Mesendoderm (in vitro differentiated cells): ENCODE results near the gene SLC25A6.
"Not testable (repeated sequence)": the region's sequence is repeated elsewhere in the genome, so short reads cannot be mapped to it uniquely, and the experiment has no call there.

Experiments
- DNase-seq: peaks from one replicate; pipeline ENCODE4 v3.0.0; 2013
- H2AK5ac ChIP-seq: 2 replicates; pipeline ENCODE4 v1.6.1; 2013; ENCODE audit warnings: low read length, inconsistent platforms
- H2BK120ac ChIP-seq: 2 replicates; pipeline ENCODE4 v1.6.1; 2013; ENCODE audit warnings: low read depth, mild to moderate bottlenecking, low read length, moderate library complexity, mixed read lengths
- H2BK15ac ChIP-seq: replicated peaks from 2 replicates; pipeline ENCODE4 v1.6.1; 2013; ENCODE audit warnings: low read depth, mild to moderate bottlenecking, moderate library complexity
- H2BK5ac ChIP-seq: 2 replicates; pipeline ENCODE4 v1.6.1; 2013; ENCODE audit warnings: low read length, inconsistent platforms
- H3K18ac ChIP-seq: 2 replicates; pipeline ENCODE4 v1.6.1; 2013; ENCODE audit warnings: mild to moderate bottlenecking, low read length, mixed read lengths
- H3K23ac ChIP-seq: one replicate; pipeline ENCODE4 v1.6.1; 2013; ENCODE audit warnings: low read length
- H3K27ac ChIP-seq: 2 replicates; pipeline ENCODE4 v1.5.1; 2013; ENCODE audit warnings: low read depth, mild to moderate bottlenecking, inconsistent platforms, low read length, moderate library complexity
- H3K27me3 ChIP-seq: 2 replicates; pipeline ENCODE4 v1.6.1; 2013; ENCODE audit warnings: low read length, control low read depth, mild to moderate bottlenecking, inconsistent platforms; ENCODE audit not compliant: insufficient read depth, poor library complexity
- H3K36me3 ChIP-seq: 2 replicates; pipeline ENCODE4 v1.6.1; 2013; ENCODE audit warnings: low read length, inconsistent platforms; ENCODE audit not compliant: control insufficient read depth, insufficient read depth
- H3K4ac ChIP-seq: one replicate; pipeline ENCODE4 v1.6.1; 2013; ENCODE audit warnings: low read depth, mild to moderate bottlenecking, low read length, moderate library complexity
- H3K4me1 ChIP-seq: 2 replicates; pipeline ENCODE4 v1.6.1; 2013; ENCODE audit warnings: low read depth, low read length, inconsistent platforms; ENCODE audit not compliant: control insufficient read depth
- H3K4me2 ChIP-seq: 2 replicates; pipeline ENCODE4 v1.6.1; 2013; ENCODE audit warnings: low read length
- H3K4me3 ChIP-seq: 2 replicates; pipeline ENCODE4 v1.5.1; 2013; ENCODE audit warnings: mild to moderate bottlenecking, low read length
- H3K56ac ChIP-seq: one replicate; pipeline ENCODE4 v1.6.1; 2013; ENCODE audit warnings: low read length
- H3K79me1 ChIP-seq: 2 replicates; pipeline ENCODE4 v1.6.1; 2013; ENCODE audit warnings: low read length, inconsistent platforms
- H3K79me2 ChIP-seq: 2 replicates; pipeline ENCODE4 v1.6.1; 2013; ENCODE audit warnings: mild to moderate bottlenecking, low read length; ENCODE audit not compliant: control insufficient read depth, insufficient read depth
- H3K9ac ChIP-seq: 2 replicates; pipeline ENCODE4 v1.6.1; 2013; ENCODE audit warnings: low read length, inconsistent platforms
- H4K5ac ChIP-seq: one replicate; pipeline ENCODE4 v1.6.1; 2013; ENCODE audit warnings: low read length
- H4K8ac ChIP-seq: one replicate; pipeline ENCODE4 v1.6.1; 2013; ENCODE audit warnings: low read depth, mild to moderate bottlenecking, control low read depth, low read length, moderate library complexity
- WGBS: extraction: QIAGEN DNeasy Blood & Tissue Kit; methylation state at CpG from one replicate; pipeline ENCODE4 v1.1.7; 2013; ENCODE audit warnings: low lambda C conversion rate, missing lambda C conversion rate; ENCODE audit not compliant: insufficient coverage; ENCODE audit errors: extremely low coverage; 5-methylcytosine and 5-hydroxymethylcytosine counted together

Gene SLC25A6

DNA sequence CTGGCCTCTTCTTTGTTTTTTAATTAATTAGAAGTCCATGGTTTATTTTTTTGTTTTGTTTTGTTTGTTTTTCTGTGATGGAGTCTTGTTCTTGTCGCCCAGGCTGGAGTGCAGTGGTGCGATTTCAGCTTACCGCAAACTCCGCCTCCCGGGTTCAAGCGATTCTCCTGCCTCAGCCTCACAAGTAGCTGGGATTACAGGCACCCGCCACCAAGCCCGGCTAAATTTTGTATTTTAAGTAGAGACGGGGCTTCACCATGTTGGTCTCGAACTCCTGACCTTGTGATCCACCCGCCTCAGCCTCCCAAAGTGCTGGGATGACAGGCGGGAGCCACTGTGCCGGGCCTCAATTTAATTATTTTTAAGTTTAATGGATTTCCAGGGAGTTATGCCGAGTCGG is 42.3 kb downstream of the SLC25A6 start:
- H2BK5ac ChIP-seq, H3K79me1 ChIP-seq, H4K5ac ChIP-seq, H3K27me3 ChIP-seq, H2AK5ac ChIP-seq, H3K79me2 ChIP-seq, H3K56ac ChIP-seq, H3K4ac ChIP-seq, H2BK120ac ChIP-seq, H3K9ac ChIP-seq, H3K18ac ChIP-seq, H3K4me2 ChIP-seq, DNase-seq, H3K36me3 ChIP-seq, H2BK15ac ChIP-seq, H3K4me1 ChIP-seq, H3K23ac ChIP-seq, H4K8ac ChIP-seq, H3K4me3 ChIP-seq, H3K27ac ChIP-seq: not testable (repeated sequence)
- no CpG with 5 or more reads among the region's 15 CpGs for WGBS

DNA sequence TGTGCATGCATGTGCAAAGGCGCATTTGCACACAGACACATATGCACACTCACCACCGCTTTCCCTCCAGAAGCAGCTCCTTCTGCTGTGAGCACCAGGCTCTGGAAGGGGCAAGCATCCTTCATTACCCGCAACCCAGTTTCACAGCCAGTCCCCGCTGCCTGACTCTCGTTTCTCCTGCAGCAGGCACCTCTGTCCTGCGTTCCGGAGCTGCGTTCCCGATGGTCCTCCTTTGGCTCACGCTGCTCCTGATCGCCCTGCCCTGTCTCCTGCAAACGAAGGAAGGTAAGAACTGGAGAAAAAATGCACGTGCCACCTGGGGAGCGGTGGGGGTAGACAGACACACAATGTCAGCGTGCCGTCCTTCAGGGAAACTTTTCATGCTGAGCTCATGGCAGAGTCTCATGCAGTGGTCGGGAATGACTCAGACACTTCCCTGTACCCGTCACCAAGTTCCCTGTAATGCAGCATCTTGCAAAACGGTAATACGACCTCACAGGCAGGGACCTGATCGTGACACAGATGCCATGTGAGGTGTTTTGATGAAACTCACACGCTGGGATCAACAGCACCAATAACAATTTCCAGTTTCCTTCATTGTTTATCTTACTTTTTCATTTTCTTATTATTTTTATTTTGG is 50.2 kb downstream of the SLC25A6 start:
- Histone ChIP-seq H3K4me3 (no peak overlapping the region), H3K27ac (no peak overlapping the region), H2AK5ac (no peak overlapping the region), H4K8ac (no peak overlapping the region), H2BK15ac (no peak overlapping the region), H3K9ac (no peak overlapping the region), H3K79me2 (no peaks in the 10 kb centered on the region), H3K4ac (no peak overlapping the region), H2BK5ac (no peak overlapping the region), H3K18ac (no peak overlapping the region), H3K36me3 (no peaks in the 10 kb centered on the region), H3K23ac (no peak overlapping the region), H2BK120ac (no peak overlapping the region), H3K4me2 (no peak overlapping the region), H3K27me3 (no peaks in the 10 kb centered on the region), H3K4me1 (no peaks in the 10 kb centered on the region), H4K5ac (no peak overlapping the region), H3K79me1 (no peaks in the 10 kb centered on the region), H3K56ac (no peak overlapping the region)
- no CpG with 5 or more reads among the region's 22 CpGs for WGBS
- no peak for DNase-seq

DNA sequence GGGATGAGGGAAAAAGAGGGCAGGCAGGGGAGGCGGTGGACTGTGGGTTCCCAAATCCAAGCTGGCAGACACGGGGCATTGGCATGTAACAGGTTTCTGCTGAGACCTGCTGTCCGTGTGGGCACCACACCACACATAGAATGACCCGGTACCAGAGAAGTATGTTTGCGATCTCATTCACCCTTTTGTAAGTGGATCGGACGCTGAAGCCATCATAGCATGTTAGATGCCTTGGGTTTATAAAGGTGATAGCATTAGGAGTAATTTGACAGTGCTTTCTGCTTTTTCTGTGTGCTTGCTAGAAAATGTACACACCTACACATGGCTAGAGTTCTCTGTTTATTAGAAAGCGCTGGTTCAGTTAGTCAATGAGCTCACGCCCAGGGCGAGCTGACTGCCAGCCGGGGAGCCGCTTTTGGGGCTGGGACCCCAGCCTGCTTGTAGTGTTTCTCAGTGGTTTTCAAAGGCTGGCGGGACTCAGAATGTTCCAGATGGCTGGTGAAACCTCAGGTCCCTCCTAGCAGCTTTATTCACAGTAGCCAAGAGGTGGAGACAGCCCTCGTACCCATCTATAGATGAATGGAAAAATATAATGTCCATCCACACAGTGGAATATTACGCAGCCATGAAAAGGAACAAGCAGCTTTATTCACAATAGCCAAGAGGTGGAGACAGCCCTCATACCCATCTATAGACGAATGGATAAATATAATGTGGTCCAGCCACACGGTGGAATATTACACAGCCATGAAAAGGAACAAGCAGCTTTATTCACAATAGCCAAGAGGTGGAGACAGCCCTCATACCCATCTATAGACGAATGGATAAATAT is 54.7 kb downstream of the SLC25A6 start:
- Histone ChIP-seq H3K18ac (no peak overlapping the region), H3K36me3 (no peaks in the 10 kb centered on the region), H3K4me2 (no peak overlapping the region), H3K4ac (no peak overlapping the region), H4K8ac (no peak overlapping the region), H2BK120ac (no peak overlapping the region), H3K56ac (no peak overlapping the region), H2BK15ac (no peak overlapping the region), H3K9ac (no peak overlapping the region), H2BK5ac (no peak overlapping the region), H2AK5ac (no peak overlapping the region), H3K79me1 (no peaks in the 10 kb centered on the region), H3K27ac (no peak overlapping the region), H4K5ac (no peak overlapping the region), H3K27me3 (no peaks in the 10 kb centered on the region), H3K79me2 (no peaks in the 10 kb centered on the region), H3K4me3 (no peak overlapping the region), H3K4me1 (no peaks in the 10 kb centered on the region), H3K23ac (no peak overlapping the region)
- DNase-seq, result no peak
- no CpG with 5 or more reads among the region's 18 CpGs for WGBS

DNA sequence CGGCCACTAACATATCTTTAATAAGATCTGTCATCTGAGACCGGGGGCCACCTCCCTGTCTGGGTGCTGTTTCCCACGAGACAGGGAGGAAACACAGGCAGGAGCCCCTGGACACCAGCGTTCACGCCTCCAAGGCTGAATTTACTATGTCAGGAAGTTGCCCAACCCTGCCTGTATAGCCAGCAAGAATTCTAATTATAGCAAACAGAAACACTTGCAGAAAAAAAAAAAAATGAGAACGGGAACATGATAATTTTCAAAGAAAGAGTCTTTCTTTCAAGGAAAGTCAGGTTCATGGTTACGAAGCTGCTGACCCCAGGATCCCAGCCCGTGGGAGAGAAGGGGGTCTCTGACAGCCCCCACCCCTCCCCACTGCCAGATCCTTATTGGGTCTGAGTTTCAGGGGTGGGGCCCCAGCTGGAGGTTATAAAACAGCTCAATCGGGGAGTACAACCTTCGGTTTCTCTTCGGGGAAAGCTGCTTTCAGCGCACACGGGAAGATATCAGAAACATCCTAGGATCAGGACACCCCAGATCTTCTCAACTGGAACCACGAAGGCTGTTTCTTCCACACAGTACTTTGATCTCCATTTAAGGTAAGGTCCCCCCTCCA is 55.5 kb downstream of the SLC25A6 start, which contains the start of gene IL3RA:
IL3RA (plus strand) TSS at position 455 of the 613 bp plus-strand sequence. CDS start 4,981 bp downstream, outside the sequence.
- Histone ChIP-seq H3K4me3 (no peak within 1 kb of the TSS), H3K79me2 (no peaks in the 10 kb centered on the region), H2BK5ac (no peak within 1 kb of the TSS)

More for the DNA sequence above, 55.5 kb downstream of the SLC25A6 start, which contains the start of gene IL3RA:
- DNase-seq, result no peak
- no peak within 1 kb of the TSS for H4K5ac ChIP-seq
- WGBS, result no CpG with 5 or more reads among the region's 14 CpGs
- no peak within 1 kb of the TSS for H3K4me2 ChIP-seq
- no peak within 1 kb of the TSS for H3K27ac ChIP-seq
- no peak within 1 kb of the TSS for H2BK15ac ChIP-seq
- H2AK5ac ChIP-seq, result no peak within 1 kb of the TSS
- no peak within 1 kb of the TSS for H4K8ac ChIP-seq
- no peak within 1 kb of the TSS for H3K23ac ChIP-seq
- no peaks in the 10 kb centered on the region for H3K36me3 ChIP-seq
- H2BK120ac ChIP-seq, result no peak within 1 kb of the TSS
- no peaks in the 10 kb centered on the region for H3K27me3 ChIP-seq
- no peak within 1 kb of the TSS for H3K56ac ChIP-seq
- no peak within 1 kb of the TSS for H3K9ac ChIP-seq
- no peaks in the 10 kb centered on the region for H3K79me1 ChIP-seq
- no peak within 1 kb of the TSS for H3K18ac ChIP-seq
- no peaks in the 10 kb centered on the region for H3K4me1 ChIP-seq
- no peak within 1 kb of the TSS for H3K4ac ChIP-seq
